HG03045 (cell line): Measurements from ENCODE around the gene PCDHGA8.
A peak's percentile ranks its signal among the peaks of the same experiment; 100 is the strongest.
"Not testable (repeated sequence)": the region's sequence is repeated elsewhere in the genome, so short reads cannot be mapped to it uniquely, and the experiment has no call there.

Source experiments
- ATAC-seq: cut with Tn5 transposase; IDR thresholded peaks from one replicate; pipeline ENCODE4 v1.9.1; 2021; ENCODE audit warnings: mild to moderate bottlenecking, moderate library complexity; ENCODE audit not compliant: unreplicated experiment

PCDHGA8 gene

GRCh38 chr5:141430332-141431113, 38.1 kb downstream of the PCDHGA8 start, which contains the start of gene PCDHGA12:
PCDHGA12 (plus strand) TSS chr5:141430507; CDS start chr5:141430760, 253 bp downstream.
- peak; percentile 73 for ATAC-seq

GRCh38 chr5:141431286-141431685, 38.9 kb downstream of the PCDHGA8 start:
- ATAC-seq = no peak

GRCh38 chr5:141432308-141432707, 39.9 kb downstream of the PCDHGA8 start:
- not testable (repeated sequence) for ATAC-seq

GRCh38 chr5:141432726-141433125, 40.3 kb downstream of the PCDHGA8 start:
- not testable (repeated sequence) for ATAC-seq

GRCh38 chr5:141434006-141434405, 41.6 kb downstream of the PCDHGA8 start:
- no peak for ATAC-seq

GRCh38 chr5:141437221-141437620, 44.8 kb downstream of the PCDHGA8 start:
- no peak for ATAC-seq

GRCh38 chr5:141439411-141440141, 47.1 kb downstream of the PCDHGA8 start:
- no peak for ATAC-seq

- no peak for ATAC-seq
Observed at GRCh38 chr5:141440341-141440740, 47.9 kb downstream of the PCDHGA8 start.

- ATAC-seq = no peak
Observed at GRCh38 chr5:141441571-141442170, 49.2 kb downstream of the PCDHGA8 start.
